NT2/D1 (cell line): ENCODE measurements around the gene NBPF1.
A peak's percentile ranks its signal among the peaks of the same experiment; 100 is the strongest.
"Not testable (repeated sequence)": the region's sequence is repeated elsewhere in the genome, so short reads cannot be mapped to it uniquely, and the experiment has no call there.

Experiments
- DNase-seq: peaks from one replicate; pipeline ENCODE4 v3.0.0-alpha.2; 2011; ENCODE audit warnings: low read depth, low spot score
- H3K27me3 ChIP-seq: 2 replicates; pipeline ENCODE4 v1.6.0; 2011; ENCODE audit warnings: mild to moderate bottlenecking; ENCODE audit not compliant: insufficient read length, insufficient read depth
- H3K36me3 ChIP-seq: 2 replicates; pipeline ENCODE4 v1.6.1; 2011; ENCODE audit warnings: mild to moderate bottlenecking, low read length, mixed read lengths; ENCODE audit not compliant: insufficient read depth, insufficient read length
- H3K4me1 ChIP-seq: 2 replicates; pipeline ENCODE4 v1.5.1; 2011; ENCODE audit not compliant: insufficient read depth, insufficient read length
- H3K4me3 ChIP-seq: 2 replicates; pipeline ENCODE4 v1.5.1; 2011; ENCODE audit warnings: low read depth; ENCODE audit not compliant: insufficient read length
- H3K9ac ChIP-seq: 2 replicates; pipeline ENCODE4 v1.6.0; 2011; ENCODE audit warnings: low read depth; ENCODE audit not compliant: insufficient read length
- H3K9me3 ChIP-seq: 2 replicates; pipeline ENCODE4 v1.5.1; 2011; ENCODE audit warnings: mild to moderate bottlenecking, low read length; ENCODE audit not compliant: insufficient read depth
- SUZ12 ChIP-seq: IDR thresholded peaks from 2 replicates; pipeline ENCODE4 v1.6.1; 2011; ENCODE audit not compliant: insufficient read length, insufficient read depth; ENCODE audit errors: extremely low read depth
- YY1 ChIP-seq: IDR thresholded peaks from 2 replicates; pipeline ENCODE4 v1.6.1; 2011; ENCODE audit not compliant: insufficient read length, insufficient read depth
- ZNF274 ChIP-seq: IDR thresholded peaks from 2 replicates; pipeline ENCODE4 v1.6.1; 2011; ENCODE audit warnings: mild to moderate bottlenecking, low read depth, low read length

The NBPF1 gene

GRCh38 chr1:16525769-16526168 lies 87.6 kb downstream of the NBPF1 start:
- H3K4me1 ChIP-seq, H3K36me3 ChIP-seq, DNase-seq, H3K9me3 ChIP-seq, H3K27me3 ChIP-seq, H3K4me3 ChIP-seq, H3K9ac ChIP-seq: not testable (repeated sequence)

GRCh38 chr1:16521679-16522078 lies 91.7 kb downstream of the NBPF1 start:
- not testable (repeated sequence) for H3K9ac ChIP-seq, H3K27me3 ChIP-seq, H3K36me3 ChIP-seq, H3K9me3 ChIP-seq, H3K4me1 ChIP-seq, DNase-seq, H3K4me3 ChIP-seq

DNA sequence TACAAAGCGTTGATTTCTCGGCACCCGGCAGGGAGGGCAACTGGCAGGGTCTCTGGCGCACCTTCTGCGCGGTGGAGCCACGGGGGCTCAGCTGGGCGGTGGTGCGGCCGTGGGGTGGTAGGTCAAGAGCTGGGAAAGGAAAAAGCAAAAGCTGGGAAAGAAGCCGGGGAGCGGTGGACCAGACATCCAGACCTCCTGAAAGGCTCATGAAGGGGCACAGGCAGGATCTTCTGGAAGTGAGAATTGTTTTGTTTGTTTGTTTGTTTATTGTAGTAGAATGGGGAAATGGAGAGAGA lies 92.1 kb downstream of the NBPF1 start:
- H3K36me3 ChIP-seq: no peaks in the 10 kb centered on the region
- H3K9ac ChIP-seq: no peak overlapping the region
- no peak for DNase-seq
- no peaks in the 10 kb centered on the region for H3K4me1 ChIP-seq
- no peaks in the 10 kb centered on the region for H3K27me3 ChIP-seq
- TF ChIP-seq ZNF274 (no peak), SUZ12 (no peak), YY1 (no peak)
- H3K9me3 ChIP-seq: no peaks in the 10 kb centered on the region
- H3K4me3 ChIP-seq: no peak overlapping the region

DNA sequence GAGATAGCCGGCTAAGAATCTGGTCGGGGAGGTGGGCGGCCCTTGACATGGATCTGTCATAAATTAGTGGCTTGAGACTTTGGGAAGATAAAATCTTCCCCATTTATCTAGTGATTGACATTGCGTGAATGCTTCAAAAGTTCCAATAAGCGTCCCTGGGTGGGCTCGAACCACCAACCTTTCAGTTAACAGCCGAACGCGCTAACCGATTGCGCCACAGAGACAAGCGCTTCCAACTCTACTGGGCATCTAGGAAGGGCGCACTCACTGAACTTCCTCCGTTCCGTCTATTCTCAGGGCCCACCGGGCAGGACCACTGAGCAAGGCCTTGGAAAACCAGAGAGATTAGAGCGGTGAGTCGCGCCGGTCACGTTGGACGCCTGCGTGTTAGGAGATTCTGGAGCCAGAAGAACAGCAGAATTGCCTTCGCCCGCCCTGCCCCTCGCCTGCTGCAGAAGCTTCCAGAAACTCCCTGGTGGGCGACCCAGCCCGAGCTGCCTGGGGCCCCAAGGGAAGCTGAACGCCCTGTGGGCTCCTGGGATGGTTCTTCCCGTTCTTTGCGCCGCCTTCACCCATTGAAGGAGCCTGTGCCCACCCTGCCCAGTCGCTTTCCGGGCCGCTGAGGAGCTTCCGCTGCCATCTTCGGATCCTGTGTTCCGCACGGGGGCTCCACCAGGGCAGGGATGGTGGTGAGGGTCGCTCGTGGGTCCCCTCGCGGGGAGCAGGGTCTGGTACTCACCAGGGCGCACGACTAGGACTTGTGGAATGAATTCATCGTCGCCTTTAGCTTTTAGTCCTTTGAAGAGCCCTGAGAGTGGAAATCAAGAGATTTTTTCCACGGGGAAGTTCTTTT lies 92.7 kb downstream of the NBPF1 start:
- H3K27me3 ChIP-seq, H3K4me1 ChIP-seq, H3K9ac ChIP-seq, H3K9me3 ChIP-seq, H3K36me3 ChIP-seq, H3K4me3 ChIP-seq, DNase-seq: not testable (repeated sequence)

DNA sequence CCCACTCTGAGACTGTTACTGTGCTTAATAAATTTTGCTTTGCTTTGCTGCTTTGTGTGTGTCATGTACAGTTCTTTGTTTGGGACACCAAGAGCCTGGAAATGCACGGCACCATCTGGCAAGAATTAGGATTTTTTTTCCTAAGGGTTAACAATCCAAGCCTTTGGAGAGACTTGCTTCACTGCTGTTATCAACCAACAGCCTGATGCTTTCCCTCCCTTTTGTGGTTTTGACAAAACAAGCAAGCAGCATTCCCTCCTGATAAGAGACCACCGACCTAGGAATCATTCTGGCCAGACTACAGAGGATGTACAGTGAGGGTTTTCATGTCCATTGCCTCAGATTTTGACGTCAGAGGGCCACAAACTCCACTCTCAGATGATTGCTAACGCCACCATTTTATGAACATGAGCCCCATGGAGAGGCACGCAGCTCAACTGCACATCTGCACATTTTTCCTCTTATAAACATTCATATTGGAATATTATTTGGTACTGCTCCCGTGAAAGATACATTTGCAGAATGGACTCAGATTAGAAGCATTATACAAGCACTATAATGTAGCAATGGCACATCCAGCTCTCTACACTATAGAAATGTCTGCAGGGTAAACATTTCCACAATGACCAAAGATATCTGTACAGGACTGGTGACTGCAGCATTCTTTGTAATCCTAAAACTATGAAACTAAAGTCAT lies 94.0 kb downstream of the NBPF1 start:
- not testable (repeated sequence) for H3K27me3 ChIP-seq, H3K4me1 ChIP-seq, H3K9me3 ChIP-seq, H3K4me3 ChIP-seq, DNase-seq, H3K36me3 ChIP-seq, H3K9ac ChIP-seq

DNA sequence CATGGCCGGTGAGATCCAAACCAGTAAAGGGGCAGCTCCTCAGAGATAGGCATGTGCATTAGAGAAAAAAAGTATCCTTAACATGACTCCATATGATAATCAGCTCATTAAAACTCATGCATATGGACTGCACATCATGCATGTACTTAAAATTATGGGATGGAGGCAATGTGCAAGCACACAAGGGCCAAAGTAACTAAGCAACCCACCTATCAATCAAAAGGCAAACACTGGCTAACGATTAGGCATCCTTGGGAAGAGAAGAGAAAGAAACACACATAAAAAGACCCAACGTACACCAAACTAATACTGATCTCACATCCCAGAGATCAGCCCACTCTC lies 94.5 kb downstream of the NBPF1 start:
- H3K27me3 ChIP-seq, H3K9ac ChIP-seq, H3K9me3 ChIP-seq, H3K36me3 ChIP-seq, H3K4me1 ChIP-seq, H3K4me3 ChIP-seq, DNase-seq: not testable (repeated sequence)

DNA sequence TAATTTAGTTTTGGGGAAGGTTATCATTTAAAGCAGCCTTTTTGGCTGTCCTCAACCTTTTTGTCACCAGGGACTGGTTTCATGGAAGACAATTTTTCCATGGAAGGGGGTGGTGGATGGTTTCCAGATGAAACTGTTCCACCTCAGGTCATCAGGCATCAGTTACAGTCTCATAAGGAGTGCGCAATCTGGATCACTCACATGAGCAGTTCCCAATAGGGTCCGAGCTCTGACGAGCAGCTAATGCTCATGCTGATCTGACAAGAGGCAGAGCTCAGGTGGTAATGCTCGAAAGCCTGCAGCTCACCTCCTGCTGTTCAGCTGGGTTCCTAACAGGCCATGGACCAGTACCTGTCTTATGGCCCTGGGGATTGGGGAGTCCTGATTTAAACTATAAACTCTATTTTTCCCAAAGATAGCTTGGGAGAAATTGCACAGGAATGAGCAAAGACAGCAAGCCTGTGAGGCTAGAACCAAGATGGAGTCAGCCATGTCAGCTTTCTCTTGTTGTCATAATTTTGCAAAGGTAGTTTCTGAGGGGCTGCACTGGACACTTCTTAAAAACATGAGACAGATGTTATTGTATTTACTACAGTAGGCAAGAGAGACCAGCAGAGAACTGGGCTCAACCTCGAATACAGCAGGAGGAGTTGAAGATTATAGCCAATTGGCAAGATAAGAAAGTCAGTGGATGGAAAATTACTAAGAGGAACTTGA lies 96.5 kb downstream of the NBPF1 start:
- not testable (repeated sequence) for H3K9me3 ChIP-seq, H3K36me3 ChIP-seq, H3K4me1 ChIP-seq, H3K9ac ChIP-seq, H3K27me3 ChIP-seq, H3K4me3 ChIP-seq, DNase-seq

GRCh38 chr1:16514107-16515055 lies 99.0 kb downstream of the NBPF1 start, which contains the start of gene RNU1-1:
Gene RNU1-1 (minus strand): TSS chr1:16514285.
- H3K36me3 ChIP-seq, H3K4me3 ChIP-seq, H3K9me3 ChIP-seq, H3K27me3 ChIP-seq, H3K9ac ChIP-seq, H3K4me1 ChIP-seq, DNase-seq: not testable (repeated sequence)

- H3K9me3 ChIP-seq, H3K27me3 ChIP-seq, H3K9ac ChIP-seq, H3K4me1 ChIP-seq, H3K4me3 ChIP-seq, H3K36me3 ChIP-seq: not testable (repeated sequence)
- DNase-seq: peak; percentile 51
Observed at GRCh38 chr1:16513412-16514106, 99.8 kb downstream of the NBPF1 start.

GRCh38 chr1:16512624-16513411 lies 100.5 kb downstream of the NBPF1 start:
- H3K9me3 ChIP-seq, H3K36me3 ChIP-seq, H3K9ac ChIP-seq, H3K27me3 ChIP-seq, H3K4me3 ChIP-seq, DNase-seq, H3K4me1 ChIP-seq: not testable (repeated sequence)
